NCI-H524 treated with DMSO at 0.1 percent for 48 hours (cell line): ENCODE data around the gene FRMPD2.
"Not testable (repeated sequence)": the region's sequence is repeated elsewhere in the genome, so short reads cannot be mapped to it uniquely, and the experiment has no call there.

Experiments
- DNase-seq: peaks from one replicate; lab custom pipeline; 2025; lab: John Stamatoyannopoulos, UW

Gene FRMPD2

GRCh38 chr10:48287417-48288391 lies 13.2 kb upstream of the FRMPD2 start:
- peak; percentile 40 for DNase-seq

GRCh38 chr10:48286356-48286755 lies 11.9 kb upstream of the FRMPD2 start:
- DNase-seq: no peak

- DNase-seq: no peak
These were observed 11.2 kb upstream of the FRMPD2 start for GRCh38 chr10:48285710-48286109.

GRCh38 chr10:48284811-48285210 lies 10.3 kb upstream of the FRMPD2 start:
- DNase-seq: no peak

- no peak for DNase-seq
These were observed 9.6 kb upstream of the FRMPD2 start for GRCh38 chr10:48284002-48284546.

- no peak for DNase-seq
These were observed 8.3 kb upstream of the FRMPD2 start for GRCh38 chr10:48282829-48283228.

DNA sequence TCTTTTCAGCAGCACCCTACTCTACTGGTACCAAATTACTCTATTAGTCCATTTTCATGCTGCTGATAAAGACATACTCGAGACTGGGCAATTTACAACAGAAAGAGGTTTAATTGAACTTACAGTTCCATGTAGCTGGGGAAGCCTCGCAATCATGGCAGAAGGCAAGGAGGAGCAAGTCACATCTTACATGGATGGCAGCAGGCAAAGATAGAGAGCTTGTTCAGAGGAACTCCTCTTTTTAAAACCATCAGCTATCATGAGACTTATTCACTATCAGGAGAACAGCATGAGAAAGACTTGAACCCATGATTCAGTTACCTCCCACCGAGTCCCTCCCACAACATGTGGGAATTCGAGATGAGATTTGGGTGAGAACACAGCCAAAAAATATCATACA lies 7.2 kb upstream of the FRMPD2 start:
- not testable (repeated sequence) for DNase-seq

DNA sequence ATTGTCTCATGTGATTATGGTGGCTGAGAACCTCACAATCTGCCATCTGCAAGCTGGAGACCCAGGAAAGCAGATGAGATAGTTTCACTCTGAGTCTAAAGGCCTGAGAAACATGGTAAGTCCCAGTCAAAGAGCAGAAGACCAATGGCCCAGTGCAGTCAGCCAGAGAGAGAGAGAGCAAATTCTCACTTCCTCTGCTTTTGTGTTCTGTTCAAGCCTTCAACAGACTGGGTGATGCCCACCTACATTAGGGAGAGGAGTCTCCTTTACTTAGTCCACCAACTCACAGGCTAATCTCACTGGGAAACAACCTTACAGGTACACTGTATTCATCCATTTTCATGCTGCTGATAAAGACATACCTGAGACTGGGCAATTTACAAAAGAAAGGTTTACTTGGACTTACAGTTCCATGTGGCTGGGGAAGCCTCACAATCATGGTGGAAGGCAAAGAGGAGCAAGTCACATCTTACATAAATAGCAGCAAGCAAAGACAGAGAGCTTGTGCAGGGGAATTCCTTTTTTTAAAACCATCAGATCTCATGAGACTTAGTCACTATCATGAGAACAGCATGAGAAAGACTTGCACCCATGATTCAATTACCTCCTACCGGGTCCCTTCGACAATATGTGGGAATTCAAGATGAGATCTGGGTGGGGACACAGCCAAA lies 4.7 kb upstream of the FRMPD2 start:
- DNase-seq: no peak

- no peak for DNase-seq
These were observed 2.6 kb upstream of the FRMPD2 start for GRCh38 chr10:48277093-48277492.

DNA sequence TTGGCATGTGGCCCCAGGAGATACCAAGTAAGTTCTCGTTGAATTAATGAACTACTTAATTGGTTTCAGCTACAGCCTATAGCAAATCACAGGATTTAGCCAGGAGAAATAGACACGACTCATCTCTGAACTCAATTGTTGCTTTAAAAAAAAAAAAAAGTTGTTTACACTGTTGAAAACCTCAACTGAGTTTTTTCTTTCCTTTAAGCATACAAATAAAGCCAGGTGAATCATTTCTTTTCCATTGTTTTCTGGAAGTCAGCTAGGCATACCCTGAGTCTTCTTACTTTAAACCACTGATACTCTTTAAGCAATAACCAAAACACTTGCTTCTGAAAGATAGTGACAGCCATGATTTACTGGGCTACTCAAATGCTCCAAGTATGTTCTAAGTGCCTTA lies 755 bp downstream of the FRMPD2 start:
- DNase-seq: no peak

DNA sequence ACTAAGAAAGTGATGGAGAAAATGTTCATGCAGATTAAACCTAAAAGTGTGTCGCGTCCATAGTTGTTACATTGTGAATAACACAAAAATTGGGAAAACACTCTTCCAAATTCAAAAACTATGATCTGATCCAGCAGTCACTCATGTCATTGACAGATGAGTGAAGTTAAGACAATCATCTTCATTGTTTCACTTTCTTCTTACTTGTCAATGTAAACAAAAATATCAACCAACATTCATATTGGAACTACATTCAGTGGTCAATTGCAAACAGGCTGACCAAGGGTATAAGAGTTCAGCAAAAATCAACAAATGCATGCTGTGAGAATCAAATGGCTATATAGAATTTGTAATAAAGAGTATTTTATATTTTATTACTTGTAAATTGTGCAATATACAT lies 1.8 kb downstream of the FRMPD2 start:
- no peak for DNase-seq

DNA sequence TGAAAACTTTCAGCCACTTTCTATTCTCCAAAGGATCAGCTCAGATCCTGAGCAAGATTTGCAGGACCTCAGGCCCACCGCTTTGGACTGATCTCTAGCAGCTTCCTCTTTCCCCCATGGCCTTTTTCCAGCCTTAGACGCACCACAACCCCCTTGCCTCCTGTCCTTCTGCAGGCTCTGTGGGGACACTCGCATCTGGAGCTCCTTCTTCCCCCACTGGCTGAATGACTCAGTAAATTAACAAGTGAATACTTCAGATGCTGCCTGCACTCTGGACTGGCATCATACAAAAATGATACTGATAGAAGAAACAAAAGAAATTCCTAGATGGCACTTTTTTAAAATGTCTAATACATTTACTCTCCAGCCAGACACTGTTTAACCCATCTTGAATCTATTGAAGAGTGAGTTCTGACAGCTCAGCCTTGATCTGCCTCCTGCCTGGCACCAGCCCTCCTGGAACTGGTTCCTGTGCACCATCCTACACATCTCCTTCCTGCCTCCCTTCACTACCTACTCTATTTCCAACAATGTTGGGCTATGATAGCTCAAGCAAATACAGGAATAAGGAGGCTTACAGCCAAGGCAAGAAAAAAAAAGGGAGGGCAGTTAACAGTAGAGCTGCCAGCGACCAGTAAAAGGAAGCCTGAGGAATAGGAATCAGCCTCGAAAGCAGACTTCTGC lies 3.3 kb downstream of the FRMPD2 start:
- DNase-seq: no peak

DNA sequence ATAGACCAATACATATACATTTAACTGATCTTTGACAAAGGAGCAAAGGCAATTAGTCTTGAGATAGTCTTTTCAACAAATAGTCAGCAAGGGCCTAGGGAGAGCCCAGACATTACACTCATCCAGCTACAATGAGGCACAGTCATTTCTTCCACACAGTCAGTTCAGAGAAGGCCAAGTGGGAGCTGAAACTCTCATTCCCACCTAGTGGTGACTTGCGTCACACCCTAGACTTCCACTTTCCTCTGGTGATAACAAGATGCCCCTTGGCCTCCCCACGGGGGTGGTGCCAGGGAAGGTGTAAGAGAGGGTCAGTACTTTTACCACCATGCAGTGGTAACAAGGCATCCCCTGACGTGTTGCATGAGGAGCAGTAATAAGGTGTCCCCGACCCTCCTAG lies 8.0 kb downstream of the FRMPD2 start:
- DNase-seq: no peak

DNA sequence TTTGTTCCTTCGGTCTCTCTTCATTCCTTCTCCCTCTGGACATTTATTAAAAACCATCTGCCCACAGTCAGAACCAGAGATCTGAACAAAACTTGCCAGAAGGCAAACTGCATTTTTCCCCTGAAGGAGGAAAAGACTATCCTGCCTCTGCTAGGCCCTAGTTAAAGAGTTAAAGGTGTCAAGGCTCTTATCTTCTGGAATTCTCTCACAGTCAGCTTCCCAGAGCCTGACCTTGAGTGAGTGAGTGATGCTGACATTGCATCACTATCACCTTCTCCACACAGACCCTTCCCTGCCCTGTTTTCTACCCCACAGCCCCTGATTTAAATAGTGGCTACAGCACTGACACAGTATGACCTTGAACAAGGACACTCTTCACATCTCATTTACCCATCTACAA lies 16.4 kb downstream of the FRMPD2 start:
- no peak for DNase-seq

- no peak for DNase-seq
These were observed 17.0 kb downstream of the FRMPD2 start for GRCh38 chr10:48257407-48257961.

DNA sequence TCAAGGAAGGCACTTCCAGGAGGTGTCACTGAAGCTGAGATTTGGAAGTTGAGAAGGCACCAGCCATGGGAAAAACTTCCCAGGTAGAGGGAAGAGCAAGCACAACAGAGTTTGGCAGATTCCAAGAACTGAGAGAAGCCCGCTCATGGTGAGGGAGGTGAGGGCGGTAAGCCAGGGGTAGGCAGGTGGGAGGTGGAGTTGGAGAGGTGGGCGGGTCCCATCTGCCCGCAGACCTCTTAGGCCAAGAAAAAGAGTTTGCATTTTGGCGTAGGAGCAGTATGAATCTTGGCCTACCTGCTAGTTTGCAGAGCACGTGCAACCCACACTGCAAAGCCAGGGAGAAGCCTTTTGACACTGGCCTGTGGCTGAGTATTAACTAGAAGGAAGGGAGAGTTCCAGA lies 18.8 kb downstream of the FRMPD2 start:
- no peak for DNase-seq

DNA sequence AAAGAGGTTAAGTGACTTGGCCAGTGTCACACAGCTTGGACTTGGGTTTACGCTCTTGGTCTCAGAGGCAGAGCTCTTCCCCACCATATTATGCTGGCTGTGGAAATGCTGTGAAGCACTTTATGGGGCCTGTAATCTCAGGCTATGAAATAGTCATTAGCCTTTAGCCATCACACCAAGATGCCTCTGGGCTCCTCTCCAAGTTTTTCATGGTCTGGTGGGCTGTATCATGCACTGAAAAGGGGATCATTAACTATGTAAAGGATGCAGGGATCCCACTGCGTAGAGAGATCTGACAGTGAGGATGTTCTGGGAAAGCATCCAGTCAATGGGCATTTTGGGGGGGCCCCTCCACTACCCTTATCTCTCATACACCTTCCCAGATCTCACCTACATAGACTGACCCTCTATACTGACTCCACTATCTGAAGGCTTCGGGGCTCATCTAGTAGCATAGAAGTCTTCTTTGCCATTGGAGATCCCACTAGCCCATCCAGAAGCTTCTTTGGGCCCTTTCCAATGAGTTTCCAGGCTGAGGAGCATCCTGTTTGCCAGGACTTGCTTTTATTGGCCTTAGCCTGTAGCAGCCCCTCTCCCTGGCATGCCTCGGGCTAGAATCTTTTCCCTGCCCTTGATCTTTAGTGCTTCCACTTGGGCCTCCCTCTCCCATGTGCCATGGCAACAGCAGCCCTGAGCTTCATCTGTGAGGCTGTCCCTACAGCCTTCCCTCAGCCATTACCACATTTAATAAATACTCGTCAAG lies 19.6 kb downstream of the FRMPD2 start:
- no peak for DNase-seq

DNA sequence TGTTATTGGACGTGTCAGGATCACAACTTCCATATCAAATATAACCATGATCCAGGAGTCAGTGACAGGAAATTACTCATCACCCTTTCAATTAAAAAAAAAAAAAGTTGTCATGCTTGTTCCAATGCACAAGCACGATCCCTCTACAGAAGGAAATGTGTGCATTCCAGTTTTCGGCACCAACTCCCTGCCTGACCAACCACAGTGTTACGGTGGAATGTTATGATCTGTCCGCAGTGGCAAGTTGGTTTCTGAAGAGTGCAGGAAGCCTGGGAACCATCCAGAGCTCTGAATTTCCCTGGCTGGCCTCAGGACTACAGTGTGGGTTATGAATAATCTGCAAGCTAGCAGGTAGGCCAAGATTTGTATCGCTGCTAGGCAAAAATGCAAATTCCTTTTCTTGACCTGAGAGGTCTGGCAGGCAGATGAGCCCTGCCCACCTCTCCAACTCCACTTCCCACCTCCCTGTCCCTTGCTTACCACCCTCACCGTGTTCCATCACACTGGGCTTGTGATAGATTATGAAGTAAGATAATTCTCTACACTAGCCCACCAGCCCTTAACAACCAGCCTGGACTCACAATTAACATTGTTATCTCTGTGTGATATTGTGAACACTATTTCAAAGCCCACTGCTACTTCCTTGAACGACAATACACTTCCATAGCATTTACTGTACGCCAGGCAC lies 20.4 kb downstream of the FRMPD2 start:
- no peak for DNase-seq

DNA sequence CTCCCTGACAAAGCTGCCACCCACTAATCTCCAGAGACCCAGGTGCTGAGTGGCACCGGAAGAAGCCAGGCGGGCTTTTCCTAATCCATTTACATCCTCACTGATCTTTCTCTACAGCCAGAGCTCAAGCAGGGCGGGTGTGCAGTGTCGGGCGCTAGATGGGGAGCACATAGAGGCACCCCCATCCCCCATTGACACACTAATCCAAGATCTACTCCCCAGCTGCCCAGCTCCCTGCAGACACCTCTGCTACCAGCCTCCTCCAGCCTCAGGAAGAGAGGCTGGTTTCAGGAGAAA lies 22.2 kb downstream of the FRMPD2 start:
- peak; percentile 19 for DNase-seq

- DNase-seq: no peak
These were observed 22.8 kb downstream of the FRMPD2 start for GRCh38 chr10:48251525-48252353.
